HG03139 (cell line): ENCODE measurements around the gene EHBP1L1.
A peak's percentile ranks its signal among the peaks of the same experiment; 100 is the strongest.

ENCODE experiments used
- ATAC-seq: cut with Tn5 transposase; IDR thresholded peaks from one replicate; pipeline ENCODE4 v1.9.1; 2021; ENCODE audit not compliant: unreplicated experiment

EHBP1L1 gene

DNA sequence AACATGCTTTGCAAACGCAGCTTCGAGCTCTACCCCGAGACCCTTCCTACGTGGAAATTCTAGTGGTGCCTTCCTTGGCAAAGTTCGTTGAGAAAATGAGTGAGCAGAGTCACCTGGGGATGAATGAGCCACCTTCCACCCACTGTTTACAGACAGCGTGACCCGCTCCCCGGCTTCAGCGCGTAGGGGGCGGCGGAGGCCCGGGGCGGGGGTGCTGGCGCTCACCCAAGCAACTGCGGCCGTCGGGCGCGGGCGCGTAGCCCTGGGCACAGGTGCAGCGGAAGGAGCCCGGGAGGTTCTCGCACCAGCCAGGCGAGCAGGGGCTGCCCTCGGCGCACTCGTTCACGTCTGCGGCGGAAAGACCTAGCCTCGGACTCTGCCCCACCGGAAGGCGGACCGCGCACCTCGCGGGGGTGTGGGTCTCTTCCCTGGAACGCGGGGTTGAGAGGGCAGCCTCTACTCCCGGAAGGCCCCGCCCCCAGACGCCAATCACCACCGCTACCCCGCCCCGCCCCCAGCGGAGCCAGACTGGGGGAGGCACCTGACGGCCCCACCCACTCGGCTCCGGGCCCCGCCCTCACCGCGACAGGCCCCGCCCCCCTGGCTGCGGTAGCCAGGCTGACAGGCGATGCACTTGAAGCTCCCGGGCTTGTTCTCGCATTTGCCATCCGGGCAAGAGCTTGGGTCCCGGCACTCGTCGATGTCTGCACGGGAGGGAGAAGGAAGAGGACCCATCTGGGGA, 29.5 kb upstream of the EHBP1L1 start:
- ATAC-seq = peak; percentile 50

GRCh38 chr11:65547446-65548125, 28.3 kb upstream of the EHBP1L1 start:
- no peak for ATAC-seq

GRCh38 chr11:65548395-65548794, 27.5 kb upstream of the EHBP1L1 start:
- no peak for ATAC-seq

DNA sequence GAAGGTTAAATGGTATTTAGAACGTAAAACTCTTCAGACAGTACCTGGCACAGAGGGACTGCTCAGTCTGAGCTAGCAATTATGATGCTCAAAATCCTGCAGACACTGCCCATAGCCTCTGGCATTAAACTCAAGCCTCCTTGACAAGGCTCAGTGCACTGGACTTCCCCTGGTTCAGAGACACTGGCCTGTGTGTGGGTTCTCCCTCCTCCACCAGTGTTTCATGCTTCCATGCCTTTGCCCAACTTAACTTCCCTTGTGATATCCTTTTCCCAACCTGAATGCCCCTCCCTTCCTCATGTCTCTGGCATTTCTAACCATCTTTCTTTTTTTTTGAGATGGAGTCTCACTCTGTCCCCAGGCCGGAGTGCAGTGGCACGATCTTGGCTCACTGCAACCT, 26.8 kb upstream of the EHBP1L1 start:
- no peak for ATAC-seq

DNA sequence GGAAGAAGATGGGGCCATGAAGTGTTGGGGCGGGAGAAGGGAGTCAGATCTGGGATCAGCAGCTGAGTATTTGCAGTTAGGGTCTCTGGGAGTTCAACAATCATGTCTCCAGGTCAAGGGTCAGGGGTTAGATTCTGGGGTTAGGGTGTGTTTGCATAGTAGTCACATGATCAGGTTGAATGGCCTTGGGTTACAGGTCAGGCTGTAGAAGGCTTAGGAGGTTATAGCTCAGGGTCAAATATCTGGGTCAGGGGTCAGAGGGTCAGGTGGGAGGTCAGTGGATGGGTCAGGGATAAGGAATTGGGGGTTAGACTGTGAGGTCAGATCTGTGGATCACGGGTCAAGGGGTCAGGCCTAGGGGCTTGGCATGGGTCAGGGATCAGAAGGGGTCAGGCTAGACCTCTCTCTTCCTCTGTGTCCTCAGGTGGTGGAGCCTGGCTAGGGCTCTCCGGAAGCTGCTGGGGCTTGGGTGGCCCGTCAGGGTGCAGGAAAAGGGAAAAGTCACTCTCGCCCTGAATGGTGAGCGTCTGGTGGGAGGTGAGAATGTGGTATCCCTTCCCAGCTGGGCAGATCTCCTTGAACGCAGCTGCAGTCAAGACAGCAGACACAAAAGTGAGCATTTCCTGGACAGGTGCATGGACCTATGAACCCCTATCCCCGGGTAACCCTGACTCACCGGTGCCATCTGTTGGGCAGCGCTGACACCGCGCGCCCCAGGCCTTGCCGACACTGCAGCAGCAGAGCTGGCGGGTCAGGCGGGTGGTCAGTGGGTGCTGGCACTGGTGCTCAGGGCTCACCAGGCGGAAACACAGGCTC, 24.1 kb upstream of the EHBP1L1 start:
- no peak for ATAC-seq

GRCh38 chr11:65552388-65552951, 23.4 kb upstream of the EHBP1L1 start:
- ATAC-seq = no peak

- ATAC-seq = no peak
These were observed 22.4 kb upstream of the EHBP1L1 start for GRCh38 chr11:65553301-65554001.

DNA sequence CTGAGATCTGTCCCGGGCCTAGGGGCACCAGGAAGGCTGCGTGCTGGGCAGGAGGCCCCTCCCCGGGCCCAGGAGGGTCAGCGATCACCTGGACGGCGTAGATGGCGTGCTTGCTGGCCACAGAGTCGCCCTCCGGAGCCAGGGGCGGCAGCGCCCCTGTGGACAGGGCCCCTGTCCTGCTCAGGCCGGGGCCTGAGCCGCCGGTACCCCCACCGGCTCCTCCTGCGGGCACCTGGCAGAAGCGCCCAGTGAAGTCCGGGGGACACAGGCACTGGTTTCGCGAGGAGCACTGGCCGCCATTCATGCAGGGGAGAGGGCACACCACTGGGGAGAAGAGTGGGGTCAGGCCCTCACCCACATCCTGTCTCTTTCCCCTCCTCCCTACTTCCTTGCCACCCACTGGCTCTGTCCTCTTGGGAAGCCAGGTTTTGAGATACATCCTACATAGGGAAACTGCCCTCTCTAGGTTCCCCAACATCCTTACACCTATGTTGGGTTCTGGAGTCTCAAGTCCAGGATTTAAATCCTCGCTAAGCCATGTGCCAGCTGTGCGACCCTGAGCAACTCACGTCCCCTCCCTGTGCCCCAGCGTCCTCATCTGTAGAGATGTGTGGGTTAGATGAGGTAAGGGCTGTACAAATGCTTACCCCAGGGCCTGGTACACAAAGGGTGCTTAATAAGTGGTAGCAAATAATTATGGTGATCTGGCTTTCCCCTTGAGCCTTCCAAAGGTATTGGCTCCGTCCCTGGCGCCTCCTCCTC, 21.6 kb upstream of the EHBP1L1 start:
- no peak for ATAC-seq

DNA sequence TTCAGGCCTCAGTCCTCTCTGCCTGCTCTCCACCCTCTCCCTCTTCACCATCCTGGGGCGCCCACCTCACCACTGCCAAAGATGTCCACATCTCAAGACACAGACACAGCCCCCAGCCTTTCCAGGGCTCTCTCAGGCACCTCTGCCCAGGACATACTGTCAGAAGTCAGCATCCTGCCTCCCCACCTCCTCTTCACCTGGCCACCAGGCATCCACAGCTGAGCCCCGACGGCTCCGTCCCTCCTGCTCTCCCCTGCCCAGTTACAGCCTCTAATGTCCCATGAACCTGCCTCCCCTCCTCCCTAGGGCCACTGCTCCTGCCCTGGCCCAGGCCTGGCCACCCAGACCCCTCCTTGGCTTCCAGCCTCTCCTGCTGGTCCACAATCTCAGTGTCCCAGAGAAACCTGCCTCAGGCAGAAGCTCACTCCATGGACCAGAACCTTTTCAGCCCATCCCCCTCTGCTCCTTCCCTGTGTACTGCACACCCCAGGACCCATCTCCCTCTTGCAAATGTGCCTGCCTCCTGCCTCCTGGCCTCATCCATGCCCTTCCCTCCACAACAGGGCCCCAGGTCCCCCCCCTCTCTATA, 20.9 kb upstream of the EHBP1L1 start:
- no peak for ATAC-seq

- ATAC-seq = no peak
These were observed 20.1 kb upstream of the EHBP1L1 start for GRCh38 chr11:65555693-65556231.

GRCh38 chr11:65556470-65557279, 19.2 kb upstream of the EHBP1L1 start:
- no peak for ATAC-seq

GRCh38 chr11:65557280-65558001, 18.4 kb upstream of the EHBP1L1 start:
- no peak for ATAC-seq

- no peak for ATAC-seq
These were observed 17.6 kb upstream of the EHBP1L1 start, which contains the start of gene LTBP3 for GRCh38 chr11:65558002-65558929. Gene LTBP3 (minus strand): TSS chr11:65558359. CDS start chr11:65557959, 400 bp downstream.

DNA sequence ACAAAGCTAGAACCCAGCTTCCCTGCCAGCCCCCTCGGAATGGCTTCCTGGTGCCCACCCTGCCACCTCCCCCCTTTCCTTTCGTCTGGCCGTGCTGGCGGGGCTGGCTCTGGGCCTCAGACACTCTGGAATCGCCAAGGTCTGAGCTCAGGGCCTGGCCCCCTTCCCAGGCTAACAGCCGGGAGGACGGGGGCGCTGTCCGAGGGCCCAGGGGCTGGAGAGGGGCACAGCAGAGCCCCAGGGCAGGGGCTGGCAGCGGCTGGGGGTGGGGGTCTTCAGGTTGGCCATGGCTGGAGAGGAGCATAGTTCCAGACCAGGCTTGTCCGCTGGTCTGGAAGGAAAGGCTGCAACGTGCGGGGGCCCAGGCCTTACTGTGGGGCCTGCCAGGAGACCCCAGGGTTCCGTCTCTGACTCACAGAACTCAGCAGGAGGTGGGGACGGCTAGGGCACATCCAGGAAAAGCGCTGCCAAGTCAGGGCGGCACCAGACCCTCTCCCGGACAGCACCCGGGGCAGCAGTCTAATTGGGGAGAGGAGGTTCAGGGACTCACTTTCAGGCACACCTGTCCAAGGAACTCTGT, 16.8 kb upstream of the EHBP1L1 start:
- no peak for ATAC-seq

DNA sequence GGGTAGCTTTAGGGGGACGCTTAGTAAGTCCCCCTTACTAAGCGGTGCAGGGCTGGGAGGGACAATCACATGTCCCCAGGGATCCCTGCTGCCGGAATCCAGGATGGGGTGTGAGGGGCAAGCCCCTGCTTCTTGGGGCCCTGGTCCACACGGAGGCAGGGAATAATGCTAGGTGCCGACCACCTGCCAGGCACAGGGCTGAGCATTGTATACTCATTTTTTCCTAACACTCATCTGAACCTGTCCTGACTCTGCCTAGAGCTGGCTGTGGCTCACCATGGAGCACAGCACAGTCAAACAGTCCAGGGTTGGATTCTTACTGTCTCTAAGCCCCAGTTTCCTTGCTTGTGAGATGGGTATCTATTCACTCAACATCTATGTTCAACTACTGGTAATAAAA, 16.3 kb upstream of the EHBP1L1 start:
- ATAC-seq = no peak

- no peak for ATAC-seq
These were observed 15.8 kb upstream of the EHBP1L1 start for GRCh38 chr11:65559951-65560537.
